ENCODE data around the gene ZNF536.
"Not testable (repeated sequence)": the region's sequence is repeated elsewhere in the genome, so short reads cannot be mapped to it uniquely, and the experiment has no call there.

ZNF536 gene

DNA sequence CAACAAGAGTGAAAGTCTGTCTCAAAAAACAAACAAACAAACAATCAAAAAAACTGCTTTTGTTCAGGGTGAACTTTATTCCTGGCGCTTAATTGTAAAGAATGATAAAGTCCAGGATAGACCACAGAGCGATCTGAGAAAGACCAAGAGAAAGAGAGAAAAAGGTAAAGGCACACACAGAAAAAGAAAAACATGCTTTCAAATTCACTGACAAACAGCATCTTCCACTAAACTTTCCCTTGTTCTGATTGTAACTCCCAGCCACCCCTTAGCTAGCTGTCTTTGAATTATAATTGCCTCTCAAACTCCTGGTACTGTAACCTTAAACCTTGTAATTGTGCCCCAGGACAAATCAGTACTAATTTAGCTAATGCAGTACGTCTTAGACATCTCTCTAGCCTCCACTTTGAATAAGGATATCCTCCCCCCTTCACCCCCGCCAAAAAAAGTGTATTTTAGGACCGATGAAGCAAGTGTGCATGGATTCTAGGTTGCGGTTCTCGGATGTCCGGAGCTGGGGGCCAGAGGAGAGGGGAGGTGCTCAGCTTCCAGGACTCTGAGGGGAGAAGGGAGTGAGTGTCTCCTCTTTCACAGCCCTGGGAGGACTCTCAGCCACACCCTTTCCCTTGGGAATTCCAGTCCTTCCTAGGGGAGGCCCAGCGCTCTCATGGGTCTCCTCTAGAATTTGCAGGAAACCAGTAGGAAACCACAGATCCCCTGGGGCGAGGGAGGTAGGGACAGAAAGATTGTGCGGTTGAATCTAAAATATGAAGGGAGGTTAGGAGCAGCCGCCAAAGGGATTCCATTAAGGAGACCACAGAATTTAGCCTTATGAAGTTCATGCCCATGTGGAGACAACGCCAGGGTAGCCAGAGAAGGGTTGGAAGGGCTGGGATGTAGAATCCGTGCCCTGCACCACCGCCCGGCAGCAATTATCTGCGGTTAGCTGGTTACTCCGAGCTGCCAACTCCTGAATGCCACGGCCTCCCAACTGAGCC is 19.7 kb downstream of the ZNF536 start:
- H3K4me3 ChIP-seq (ENCODE audit: low read depth, low read length): no peak overlapping the region
- TF ChIP-seq, protein P1, sequence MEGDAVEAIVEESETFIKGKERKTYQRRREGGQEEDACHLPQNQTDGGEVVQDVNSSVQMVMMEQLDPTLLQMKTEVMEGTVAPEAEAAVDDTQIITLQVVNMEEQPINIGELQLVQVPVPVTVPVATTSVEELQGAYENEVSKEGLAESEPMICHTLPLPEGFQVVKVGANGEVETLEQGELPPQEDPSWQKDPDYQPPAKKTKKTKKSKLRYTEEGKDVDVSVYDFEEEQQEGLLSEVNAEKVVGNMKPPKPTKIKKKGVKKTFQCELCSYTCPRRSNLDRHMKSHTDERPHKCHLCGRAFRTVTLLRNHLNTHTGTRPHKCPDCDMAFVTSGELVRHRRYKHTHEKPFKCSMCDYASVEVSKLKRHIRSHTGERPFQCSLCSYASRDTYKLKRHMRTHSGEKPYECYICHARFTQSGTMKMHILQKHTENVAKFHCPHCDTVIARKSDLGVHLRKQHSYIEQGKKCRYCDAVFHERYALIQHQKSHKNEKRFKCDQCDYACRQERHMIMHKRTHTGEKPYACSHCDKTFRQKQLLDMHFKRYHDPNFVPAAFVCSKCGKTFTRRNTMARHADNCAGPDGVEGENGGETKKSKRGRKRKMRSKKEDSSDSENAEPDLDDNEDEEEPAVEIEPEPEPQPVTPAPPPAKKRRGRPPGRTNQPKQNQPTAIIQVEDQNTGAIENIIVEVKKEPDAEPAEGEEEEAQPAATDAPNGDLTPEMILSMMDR (IDR thresholded peaks at IDR 0.05; ENCODE audit: borderline replicate concordance, insufficient read depth, low read depth, low read length): no peak

DNA sequence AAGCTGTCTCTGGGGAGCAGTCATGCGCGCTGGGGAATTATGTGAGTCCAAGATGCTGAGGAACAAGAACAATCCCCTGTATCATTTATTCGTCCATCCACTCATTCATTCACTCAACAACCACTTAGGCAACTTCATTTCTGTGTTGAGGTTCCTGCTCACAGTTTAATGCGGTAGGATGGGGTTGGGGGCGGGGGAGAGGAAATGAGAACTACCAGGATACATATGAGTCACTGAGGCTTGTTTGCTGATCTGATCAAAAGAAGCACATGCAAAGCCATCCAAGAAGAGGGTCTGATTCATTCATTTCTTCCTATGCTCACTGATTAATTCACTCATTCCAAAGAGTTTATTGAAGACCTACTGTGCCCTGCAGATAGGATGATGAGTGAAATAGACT is 20.9 kb downstream of the ZNF536 start:
- TF ChIP-seq, protein P1 (IDR thresholded peaks at IDR 0.05; ENCODE audit: borderline replicate concordance, insufficient read depth, low read depth, low read length): no peak

DNA sequence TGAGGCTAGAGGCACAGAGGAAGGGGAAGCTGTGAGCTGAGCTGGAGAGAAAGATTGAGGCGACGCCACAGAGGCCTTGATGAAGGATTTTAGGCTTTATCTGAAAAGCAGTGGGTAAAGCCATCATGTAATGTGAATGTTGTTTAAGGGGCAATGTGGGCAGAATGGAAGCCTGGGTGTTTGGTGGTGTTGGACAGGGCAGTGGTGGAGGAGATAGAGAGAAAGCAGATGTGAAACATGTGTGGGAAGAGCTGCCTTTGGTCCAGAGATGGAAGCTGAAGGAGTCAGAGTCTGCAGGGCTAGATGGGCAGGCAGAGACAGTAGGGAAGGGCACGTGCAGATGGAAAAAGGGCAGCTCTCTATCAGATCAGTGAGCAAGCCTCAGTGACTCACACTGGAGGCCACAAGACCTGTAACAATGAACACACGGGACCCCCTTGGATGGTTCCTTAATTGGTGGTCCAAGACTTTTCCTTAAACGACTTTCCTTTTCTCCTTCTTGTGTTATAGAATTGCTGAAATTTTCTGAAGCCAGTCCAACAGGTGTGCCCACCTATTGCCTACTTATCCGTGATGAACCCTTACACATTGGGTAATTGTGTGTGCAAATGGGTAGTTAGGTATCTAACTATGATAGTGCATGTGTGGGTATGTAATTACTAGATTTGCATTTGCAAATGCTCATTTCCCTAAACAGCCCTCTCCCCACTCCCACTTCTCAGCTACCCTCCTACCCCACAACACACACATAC is 21.7 kb downstream of the ZNF536 start:
- TF ChIP-seq, protein P1 (IDR thresholded peaks at IDR 0.05; ENCODE audit: borderline replicate concordance, insufficient read depth, low read depth, low read length): no peak
- no peak overlapping the region for H3K4me3 ChIP-seq (ENCODE audit: low read depth, low read length)

More for the DNA sequence above, 20.9 kb downstream of the ZNF536 start:
- no peak overlapping the region for H3K4me3 ChIP-seq (ENCODE audit: low read depth, low read length)

DNA sequence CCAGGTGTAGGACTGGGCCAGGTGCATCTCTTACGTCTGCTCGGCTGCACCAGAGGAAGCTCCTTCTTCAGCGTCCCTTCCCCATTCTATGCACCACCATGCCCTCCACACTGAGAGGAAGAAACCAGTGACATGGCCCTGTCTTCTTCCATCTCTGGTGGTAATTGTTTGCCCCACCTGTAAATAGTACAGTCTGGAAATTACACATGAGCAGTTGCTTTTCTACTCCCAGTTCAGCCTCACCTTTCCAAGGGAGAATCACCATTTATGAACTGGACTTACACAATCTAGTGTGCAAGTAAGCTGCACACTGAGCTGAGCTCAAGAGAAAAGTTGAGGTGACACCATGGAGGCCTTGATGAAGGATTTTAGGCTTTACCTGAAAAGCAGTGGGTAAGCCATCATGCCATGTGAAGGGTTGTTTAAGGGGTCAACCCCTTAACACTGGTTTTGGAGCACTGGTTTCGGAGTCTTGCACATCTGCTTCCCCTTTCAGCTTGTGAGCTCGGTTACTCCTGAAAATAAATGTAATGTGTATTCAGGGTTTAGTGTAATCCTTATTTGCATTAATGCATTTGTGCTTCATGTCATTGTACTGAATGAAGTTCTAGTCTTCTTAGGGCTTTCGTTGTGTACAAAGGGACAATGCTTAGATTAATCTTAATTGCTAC is 22.4 kb downstream of the ZNF536 start:
- TF ChIP-seq, protein P1 (IDR thresholded peaks at IDR 0.05; ENCODE audit: borderline replicate concordance, insufficient read depth, low read depth, low read length): no peak
- H3K4me3 ChIP-seq (ENCODE audit: low read depth, low read length): no peak overlapping the region

DNA sequence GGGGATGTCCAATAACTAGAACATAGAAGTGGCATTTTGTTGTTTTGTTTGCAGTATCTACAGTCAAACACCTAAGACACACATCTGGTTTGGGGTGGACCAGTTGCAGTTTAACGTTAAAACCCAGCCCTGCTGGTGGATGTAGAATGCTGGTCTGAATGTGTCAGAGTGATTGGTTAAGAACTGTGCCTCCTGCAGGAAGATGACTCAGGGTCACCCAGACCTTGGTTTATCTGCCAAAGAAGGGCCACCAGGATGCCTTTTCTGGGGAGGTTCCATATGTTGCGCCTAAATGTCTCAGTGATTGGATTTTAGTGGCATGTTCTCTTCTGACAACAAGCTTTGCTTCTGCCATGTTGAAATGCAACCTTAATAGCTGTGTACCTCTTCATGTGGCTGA is 23.1 kb downstream of the ZNF536 start:
- H3K4me3 ChIP-seq (ENCODE audit: low read depth, low read length): no peak overlapping the region
- TF ChIP-seq, protein P1 (IDR thresholded peaks at IDR 0.05; ENCODE audit: borderline replicate concordance, insufficient read depth, low read depth, low read length): no peak

DNA sequence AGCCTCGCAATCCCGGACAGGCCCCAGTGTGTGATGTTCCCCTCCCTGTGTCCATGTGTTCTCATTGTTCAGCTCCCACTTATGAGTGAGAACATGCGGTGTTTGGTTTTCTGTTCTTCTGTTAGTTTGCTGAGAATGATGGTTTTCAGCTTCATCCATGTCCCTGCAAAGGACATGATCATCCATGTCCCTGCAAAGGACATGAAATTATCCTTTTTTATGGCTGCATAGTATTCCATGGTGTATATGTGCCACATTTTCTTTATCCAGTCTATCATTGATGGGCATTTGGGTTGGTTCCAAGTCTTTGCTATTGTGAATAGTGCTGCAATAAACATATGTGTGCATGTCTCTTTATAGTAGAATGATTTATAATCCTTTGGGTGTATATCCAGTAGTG is 26.4 kb downstream of the ZNF536 start:
- H3K4me3 ChIP-seq (ENCODE audit: low read depth, low read length): not testable (repeated sequence)

DNA sequence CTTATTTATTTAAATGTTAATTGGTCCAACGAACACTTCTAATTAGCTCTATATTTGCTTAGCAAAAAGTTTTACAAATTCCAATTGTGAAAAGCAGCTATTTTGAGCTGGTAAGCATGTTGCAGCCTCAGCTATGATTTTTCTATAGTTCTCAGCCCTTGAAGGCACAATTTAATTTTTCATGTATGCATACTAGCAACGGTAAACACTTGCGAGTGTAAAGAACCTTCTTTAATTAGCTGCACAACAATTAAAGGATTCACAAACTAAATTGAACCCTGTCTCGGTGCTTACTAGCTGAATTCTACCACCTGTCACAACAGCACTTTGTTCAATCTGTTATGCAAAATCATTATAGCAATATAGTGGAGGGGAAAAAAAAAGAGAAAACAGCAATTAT is 29.8 kb downstream of the ZNF536 start:
- TF ChIP-seq, protein P1 (IDR thresholded peaks at IDR 0.05; ENCODE audit: borderline replicate concordance, insufficient read depth, low read depth, low read length): no peak
- no peak overlapping the region for H3K4me3 ChIP-seq (ENCODE audit: low read depth, low read length)
